HG02973 (cell line): ENCODE measurements around the gene TBC1D16.

Experiments
- ATAC-seq: cut with Tn5 transposase; IDR thresholded peaks from one replicate; pipeline ENCODE4 v1.9.1; 2021; ENCODE audit warnings: moderate library complexity; ENCODE audit not compliant: unreplicated experiment

The TBC1D16 gene

DNA sequence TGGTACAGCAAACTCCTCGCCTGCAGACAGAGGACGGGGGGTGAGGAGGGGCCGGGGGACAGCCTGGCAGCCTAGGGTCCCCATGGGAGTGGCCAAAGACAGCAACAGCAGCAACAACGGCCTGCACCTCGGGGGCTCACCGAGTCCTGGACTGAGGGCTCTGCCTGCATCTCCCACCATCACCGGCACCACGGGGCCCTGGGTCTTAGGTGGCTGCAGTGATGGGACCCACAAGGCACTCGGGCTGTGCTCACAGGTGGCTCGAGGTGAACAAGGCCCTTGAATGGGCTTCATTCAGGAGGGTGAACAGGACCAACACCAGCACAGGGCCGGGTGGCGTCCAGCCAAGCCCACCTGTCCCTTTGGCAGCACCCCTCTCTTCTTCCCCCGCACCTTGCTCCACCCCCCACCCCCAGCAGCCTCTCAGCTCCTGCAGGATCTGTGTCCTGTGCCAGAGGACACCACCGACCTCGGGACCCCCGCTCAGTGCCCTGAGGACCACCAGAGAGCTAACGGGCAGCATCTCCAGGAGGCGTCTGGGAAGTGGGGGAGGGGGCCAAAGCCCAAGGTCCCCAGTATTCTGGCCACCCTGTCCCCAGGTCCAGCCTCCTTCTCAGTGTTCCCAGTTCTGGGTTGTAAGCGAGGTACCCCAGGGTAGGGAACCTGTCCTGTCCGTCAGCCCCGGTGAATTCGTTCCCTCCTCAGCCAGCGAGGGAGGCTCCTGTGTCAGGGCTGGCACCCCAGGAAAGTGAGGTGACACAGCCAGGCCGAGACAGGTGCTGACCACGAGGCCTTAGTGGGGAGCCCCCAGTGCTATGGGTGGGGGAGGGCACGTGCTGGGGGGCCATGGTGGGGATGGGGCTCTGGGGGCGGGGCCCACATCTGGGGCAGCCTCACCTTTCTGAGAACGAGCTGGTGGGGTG, 94.3 kb downstream of the TBC1D16 start:
- no peak for ATAC-seq

DNA sequence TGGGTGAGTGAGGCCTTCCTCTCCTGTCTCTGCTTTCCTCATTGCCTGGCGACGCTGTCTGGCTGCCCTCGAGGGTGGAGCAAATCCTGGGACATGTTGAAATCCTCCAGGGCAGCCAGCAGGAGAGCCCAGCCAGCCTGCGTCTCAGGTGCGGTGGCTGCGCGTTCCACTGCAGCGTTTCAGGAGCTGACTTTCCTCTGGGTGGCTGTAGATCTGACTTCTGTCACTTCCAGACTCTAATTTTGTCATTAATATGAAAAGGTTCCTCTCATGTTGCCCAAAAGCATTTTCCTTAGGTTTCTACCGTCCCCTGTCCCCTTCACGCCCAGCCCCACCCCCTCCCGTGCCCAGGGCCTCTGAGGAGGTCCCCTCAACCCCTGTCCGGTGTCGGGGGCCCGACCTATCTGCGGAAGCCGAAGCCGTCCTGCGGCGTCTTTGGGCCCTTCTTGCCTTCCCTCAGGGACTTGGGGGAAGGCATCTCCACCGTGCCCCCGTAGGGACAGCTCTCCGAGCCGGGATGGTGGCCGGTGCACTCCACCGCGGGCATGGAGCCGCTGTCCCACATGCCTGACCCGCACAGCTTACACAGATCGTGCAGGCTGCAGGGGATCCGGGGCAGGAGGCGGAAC, 95.1 kb downstream of the TBC1D16 start:
- ATAC-seq: no peak

DNA sequence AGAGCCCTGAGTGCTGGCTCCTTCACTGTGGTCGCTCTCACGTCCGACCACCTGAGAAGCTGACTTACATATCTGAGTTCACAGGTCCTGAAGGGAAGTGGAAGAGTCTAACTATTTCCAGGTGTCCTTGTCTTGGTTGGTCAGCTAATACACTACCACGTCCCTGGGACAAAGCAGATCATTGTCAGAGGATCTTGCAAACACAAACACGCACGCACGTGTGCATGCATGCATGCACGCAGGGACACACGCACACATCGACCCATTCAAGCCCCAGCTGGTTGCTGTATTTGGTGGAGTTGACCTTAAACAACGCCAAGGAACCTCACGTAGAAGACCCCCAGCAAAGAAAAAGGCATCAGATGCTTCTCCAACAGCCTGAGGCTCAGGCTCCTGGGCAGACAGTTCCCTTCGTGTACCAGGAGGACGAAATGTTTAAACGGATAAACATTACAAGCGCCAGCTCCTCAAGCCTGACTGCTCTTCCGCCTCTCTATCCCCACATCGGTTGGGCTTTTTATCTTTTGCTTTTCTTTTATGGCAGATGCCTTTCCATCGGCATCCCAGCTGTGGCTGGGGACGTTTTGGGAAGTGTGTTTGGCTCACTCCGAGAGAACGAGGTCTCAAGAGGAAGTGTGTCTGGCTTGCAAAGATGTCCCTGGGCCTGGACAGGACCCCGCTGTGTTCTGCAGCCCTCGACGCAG, 95.8 kb downstream of the TBC1D16 start:
- no peak for ATAC-seq

DNA sequence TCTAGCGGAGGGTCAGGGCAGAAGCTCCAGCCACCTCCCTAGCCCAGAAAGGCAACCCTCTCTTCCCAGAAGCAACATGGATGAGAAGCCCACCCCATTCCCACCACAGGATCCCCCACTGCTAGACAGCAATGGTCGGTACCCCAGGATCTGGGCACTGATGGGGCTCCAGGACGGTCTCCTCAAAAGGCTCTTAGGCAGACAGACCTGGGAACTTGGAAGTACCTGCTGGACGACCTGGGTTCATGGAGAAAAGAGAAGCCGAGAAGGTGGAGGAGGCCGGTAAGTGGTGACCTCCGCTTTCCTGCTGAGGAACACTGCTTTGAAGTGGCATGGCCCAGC, 96.6 kb downstream of the TBC1D16 start:
- no peak for ATAC-seq

DNA sequence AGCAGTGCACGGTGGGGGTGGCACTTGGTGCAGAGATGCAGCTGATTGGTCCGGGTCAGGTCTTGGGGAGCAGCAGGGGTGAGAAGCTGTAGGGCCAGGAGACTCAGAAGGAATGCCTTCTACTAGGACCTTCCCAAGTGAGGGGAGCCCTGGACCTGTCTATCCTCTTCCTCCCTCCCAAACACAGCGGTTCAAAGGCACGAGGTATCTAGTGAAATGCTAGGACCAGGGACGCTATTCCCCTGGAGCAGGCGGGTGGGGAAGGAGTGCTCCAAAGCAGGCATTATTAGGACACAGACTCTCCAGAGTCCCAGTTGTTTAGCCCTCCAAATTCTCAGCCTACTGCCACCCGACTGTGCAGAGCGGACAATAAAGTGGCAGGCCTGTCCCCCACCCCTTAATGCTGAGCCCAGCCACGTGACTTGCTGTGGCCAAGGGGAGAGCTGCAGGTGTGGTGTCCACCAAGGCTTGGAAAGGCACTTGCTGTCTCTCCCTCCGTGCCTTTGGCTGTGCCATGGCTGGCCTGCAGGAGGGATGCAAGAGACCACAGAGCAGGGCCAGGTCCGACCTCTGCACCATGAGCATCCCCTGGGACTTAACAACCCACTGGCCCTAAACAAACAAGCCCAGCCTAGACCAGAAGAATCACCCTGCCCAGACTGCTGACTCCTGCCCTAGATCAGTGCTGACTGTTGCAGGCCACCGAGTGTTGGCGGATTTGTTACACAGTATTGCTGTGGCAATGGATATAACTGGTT, 97.2 kb downstream of the TBC1D16 start:
- no peak for ATAC-seq

DNA sequence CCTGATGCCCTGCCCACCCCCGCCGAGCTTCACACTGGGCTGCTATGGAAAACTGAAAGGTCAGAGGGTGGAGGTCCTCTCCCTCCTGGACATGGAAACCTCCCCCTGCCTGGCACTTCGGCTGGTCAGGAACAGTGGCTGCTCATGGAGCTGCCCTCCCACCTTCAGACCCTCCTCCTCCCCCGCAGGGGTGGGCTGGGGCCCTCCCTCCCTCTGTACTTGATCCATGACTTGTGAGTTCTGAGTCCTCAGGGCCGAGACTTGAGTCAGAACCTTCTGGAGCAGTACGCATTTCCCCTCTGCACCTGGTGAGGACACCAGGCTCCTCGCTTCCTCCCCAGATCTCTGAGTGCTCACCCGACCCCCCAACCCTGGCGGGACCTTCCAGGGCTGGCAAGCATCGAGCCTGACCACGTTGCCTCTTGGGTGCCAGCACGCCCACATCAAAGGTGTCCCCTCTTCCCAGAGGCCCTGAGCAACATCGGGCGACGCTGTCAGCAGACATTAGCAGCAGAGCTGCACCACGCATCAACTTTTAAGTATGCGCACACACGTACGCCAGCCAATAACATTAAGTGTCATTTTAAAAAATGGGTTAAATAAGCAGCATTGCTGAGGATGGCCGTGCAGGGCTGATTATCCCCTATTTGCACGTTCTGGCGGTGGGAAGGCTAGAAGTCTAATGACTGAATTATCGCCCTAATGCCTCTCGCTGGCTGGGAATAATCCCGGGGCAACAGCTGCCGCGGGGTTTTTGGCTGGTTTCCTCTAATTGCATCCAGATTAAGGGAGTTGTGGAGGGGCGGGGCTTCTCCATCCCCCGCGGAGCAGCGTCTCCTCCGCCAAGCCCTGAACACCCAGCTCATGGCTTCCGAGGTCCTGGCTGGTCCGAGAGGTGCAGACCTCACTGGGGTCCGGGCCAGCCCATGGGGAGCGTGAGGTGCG, 98.0 kb downstream of the TBC1D16 start:
- no peak for ATAC-seq

DNA sequence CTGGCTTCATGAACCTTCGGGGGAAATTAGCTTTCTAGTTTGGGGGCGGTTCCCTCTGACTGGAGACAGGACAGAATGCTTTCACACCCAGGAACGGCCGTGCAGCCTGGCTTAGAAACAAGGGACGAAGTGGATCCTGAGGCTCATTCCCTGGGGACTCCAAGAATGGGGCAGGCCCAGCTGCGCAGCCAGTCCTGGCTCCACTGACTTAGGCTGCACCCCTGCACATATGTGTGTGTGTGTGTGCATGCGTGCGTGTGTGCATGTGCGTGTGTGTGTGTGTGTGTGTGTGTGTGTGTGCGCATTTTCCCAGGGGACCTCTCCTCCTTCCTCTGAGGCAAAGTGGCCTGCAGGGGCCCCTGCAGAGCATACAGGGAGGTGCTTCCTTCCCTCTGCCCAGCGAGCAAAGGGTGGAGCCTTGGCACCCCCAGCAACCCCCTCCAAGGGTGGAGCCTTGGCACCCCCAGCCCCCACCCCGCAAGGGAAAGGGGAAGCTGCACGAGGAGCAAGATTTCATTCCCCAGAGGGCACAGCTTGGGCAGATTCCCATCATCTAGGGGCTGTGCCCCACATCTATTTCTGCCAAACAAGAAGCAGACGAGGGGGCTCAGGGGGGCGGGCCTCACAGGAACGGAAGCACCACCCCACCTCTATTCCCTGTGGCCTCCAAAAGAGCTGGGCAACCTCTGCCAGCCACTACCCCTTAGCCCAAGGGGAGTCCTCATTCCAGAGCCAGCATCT, 98.9 kb downstream of the TBC1D16 start:
- ATAC-seq: no peak

DNA sequence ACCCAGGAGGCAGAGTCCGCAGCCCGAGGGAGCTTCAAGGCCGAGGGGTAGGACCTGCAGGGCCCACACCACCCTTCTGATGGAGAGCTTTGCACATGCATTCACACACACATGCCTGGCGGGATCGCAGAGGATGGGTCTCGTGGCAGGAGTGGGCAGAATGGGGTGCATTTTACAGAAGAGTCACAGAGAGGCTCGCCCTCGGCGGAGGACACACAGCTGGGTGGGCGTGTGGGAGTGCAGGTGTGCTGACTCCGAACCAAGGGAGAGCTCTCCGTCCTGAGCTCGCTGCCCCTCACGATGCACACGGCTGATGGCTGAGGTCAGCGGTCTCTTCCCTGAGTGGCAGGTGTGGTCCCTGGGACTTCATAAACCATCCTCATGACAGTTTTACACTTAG, 99.6 kb downstream of the TBC1D16 start:
- no peak for ATAC-seq

DNA sequence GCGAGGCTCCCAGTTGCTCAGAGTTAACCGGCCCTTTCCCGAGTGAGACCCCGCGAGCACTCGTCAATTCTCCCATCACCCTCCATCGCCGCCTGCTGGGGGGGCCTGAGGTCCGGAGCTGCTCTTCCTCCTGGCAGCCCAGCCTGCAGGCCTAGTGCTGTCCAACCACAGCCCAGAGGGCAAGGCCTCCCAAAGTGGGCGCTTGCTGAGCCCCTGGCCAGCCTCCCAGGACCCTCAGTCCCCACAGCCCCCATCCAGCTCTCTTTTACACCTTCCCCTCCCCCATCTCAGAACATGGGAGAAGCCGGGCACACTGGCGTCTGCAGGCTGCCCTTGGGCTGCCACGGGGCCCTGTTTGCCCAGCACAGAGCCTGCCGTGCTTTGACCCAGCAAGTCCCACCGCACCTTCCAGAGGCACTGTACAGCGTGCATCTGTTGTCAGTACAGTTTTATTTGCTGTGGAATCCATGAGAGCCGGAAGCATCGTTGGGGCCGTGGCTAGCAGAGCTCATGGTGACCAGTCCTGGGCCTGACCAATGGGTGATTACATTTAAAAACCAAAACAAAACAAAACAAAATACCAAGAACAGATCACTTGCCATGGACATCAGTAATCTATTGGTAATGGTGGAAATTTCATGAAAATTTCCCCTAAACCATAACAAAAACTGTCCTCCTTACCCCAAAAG, 100.3 kb downstream of the TBC1D16 start:
- no peak for ATAC-seq

DNA sequence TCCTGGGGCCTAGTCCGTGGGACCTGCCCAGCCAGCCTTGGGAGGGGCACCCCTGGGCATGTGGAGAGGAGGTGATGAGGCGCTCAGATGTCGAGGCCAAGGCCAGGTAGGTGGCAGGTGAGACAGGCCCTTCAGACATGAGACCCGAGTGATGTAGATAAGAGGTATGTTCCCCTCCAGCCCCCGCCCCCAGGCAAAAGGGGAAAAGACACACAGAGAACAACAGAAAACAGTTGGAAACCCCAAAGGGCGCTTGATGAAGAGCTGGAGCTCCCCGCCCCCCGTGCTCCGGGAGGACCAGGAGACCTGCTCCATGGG, 101.1 kb downstream of the TBC1D16 start:
- ATAC-seq: no peak

DNA sequence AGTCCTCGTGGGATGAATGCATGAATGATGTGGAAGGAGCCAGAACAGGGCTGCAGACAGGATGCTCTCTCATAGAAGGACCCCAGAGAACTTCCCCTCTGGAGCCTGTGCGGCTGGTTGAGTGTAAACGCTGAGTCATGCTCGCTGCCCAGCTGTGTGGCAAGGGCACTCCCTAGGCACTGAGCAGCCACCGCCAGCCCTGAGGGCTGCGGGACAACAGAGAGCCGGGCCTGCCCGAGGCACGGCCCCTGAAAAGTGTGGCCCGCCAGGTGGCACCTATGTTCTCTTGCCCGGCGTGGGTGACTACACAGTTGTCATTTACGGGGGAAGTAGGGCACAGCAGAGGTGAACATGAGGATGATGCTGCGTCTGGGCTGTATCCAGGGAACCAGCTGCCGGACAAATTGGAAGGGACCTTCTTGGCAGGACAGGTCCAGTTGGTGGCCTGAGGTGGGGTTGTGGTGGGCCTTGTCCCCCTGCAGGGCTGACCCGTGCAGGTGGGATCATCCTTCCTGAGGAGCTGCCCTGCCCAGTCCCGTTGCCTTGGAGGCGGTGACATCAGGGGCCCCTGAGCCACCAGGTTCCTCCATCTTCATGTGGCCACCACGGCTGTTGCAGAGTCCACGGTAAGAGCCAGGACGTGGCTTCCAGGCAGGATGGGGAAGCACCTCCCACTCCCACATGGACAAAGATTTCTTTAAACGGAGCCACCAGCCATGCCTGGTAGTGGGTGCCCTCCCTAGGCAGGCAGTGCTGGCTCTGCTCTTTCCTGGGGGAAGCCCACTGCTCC, 101.6 kb downstream of the TBC1D16 start:
- no peak for ATAC-seq

DNA sequence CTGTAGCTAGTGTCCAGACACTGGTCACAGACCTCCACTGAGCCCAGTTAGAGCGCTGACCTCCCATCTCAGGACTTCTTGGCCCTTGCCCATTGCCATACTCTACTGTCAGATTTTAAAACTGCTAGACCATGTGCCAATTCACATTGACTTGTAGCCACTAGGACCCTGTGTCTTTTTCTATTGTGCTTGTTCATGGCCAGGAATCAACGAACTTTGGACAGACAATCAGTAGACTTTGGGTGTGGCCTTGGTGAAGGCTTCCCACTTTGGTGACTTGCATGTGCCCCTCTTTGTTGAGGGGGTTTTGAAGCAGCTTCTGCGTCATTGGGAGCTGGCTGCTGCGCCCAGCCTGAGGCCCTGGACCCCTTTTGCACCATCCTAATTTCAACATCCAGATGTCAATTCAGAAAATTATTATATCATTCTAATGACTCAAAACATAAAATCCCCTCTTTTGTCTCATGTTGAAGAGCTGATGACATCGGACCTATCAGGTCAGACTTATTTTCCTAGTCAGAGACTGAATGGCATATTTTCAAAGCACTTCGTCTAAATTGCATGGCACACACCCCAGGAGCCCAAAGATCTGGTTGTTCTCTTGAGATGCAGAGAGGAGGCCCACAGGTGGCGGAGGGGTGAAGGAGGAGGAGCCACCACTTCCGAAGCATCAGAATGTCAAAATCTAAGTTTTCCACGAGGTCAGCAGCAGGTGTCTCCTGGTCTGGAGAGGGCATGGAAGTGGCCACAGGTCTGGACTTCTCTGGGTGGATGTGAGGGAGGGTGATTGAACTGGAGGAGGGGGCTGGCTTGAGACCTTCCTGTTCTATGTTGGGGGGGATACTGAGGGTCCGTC, 103.0 kb downstream of the TBC1D16 start:
- no peak for ATAC-seq

DNA sequence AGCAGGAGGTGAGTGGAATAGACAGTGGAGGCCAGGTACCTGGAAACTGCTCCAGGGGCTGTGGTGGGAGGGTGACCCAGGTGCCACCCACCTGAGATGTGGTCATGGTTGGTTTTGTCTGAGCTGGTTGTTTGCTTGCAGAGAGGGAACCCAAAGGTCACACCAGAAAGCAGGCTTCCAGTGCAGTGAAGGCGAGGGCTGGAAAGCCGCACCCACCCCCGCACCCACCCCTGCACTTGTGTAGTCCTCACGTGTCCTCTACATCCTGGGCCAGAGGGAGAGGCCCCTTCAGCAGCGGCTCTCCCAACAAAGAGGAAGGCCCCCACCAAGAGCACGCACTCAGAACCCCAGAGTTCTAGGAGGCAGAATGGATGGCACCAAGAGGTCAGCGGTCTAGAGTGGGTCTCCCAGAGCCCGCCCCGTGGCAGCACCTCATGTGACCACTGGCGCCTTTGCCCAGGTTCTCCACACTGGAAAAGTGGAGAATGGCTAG, 103.8 kb downstream of the TBC1D16 start:
- no peak for ATAC-seq

DNA sequence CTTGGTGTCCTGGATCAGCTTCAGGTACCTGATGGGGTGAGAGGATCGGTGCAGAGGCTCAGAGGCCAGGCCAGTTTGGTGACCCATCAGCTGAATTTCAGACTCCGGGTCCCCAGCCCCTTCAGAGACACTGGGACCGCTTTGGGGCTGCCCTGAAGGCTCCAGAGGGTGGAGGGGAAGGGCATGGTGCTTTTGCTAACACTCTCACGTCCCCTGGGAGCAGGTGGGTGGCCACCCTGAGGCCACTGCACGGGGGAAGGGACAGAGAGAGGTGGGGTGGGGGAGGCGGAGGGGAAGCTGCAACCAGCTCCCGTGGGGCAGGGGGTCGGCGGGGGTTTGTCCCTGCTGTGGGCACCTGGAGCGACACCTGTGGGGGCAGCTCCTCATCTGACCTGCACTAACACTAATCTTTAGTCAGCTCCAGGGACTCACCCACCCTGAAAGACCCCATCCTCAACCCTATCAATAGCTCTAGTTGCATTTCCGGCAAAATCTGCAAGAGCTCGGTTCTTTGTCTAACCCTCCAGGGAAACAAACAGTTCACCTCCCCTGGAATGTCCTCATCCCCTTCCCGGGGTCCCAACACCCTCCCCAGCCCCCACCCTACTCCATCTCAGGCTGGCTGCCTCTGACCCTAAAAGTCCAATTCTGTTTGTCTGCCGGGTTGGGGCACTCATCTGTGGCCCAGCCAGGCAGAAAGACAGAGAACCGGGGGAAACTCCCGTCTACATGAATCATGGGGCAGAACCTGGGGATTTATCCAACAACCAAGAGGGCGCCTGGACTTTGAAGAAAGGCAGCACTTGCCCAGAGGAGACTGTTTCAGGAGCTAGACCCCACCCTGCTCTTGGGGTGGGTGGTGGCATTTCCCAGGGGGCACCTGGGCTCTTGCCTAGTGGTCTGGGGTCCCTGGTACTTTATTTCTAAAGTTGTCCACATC, 104.5 kb downstream of the TBC1D16 start:
- ATAC-seq: no peak

DNA sequence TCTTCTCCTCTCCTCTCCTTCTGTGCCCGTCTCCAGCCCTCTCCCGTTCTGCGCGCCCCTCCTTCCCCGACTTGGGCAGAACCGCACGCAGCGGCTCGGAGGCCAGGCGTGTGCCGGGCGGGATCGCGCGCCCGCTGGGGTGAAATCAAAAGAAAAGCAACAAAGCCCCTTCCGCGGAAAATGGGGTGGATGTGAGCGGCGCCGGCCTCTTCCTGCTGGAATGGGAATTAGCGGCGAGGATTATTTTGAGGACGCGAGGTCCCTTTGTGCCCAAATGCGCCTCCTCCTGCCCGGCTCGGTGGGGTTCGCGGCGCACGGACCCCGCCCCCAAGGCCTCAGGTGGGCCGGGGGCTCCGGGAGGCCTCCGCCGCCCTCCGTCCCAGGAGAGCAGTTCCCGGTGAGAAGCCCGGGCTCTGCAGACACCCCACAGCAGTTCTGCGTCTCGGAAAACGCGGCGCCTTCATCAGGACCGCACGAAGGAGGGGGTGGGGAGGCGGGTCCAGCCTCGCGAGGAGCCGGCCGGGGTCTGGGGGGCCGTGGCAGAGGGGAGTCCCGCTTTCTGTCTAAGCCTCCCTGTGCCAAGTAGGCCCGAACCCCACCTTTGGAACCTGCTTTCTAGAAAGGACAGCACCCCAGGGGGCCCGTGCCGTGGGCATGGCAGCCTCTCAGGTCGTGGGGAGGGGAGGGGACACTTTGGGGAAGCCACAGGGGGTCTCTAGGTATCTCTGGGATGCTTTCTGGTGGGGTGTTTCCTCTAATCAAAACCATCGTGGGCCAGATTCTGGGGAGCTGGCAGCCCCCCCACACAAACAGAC, 105.4 kb downstream of the TBC1D16 start:
- ATAC-seq: no peak
